Esophagus (tissue), 2 donors: ENCODE results near the gene RPS14. TPM values are rescaled to one million over a fixed set of nuclear protein-coding genes. Genes with fewer than 3 reads are reported as not detected.
"Not testable (repeated sequence)": the region's sequence is repeated elsewhere in the genome, so short reads cannot be mapped to it uniquely, and the experiment has no call there.

Experiments
- H3K27ac ChIP-seq, 2 donors: one replicate each; pipeline ENCODE4 v1.5.1; 2013; ENCODE audit warnings: low read depth in 2 of 2, mild to moderate bottlenecking in 2 of 2, inconsistent platforms in 1 of 2, low read length in 1 of 2, moderate library complexity in 1 of 2
- H3K27me3 ChIP-seq, 2 donors: one replicate each; pipeline ENCODE4 v1.6.1; 2013; ENCODE audit warnings: low read length in 2 of 2, control low read depth in 1 of 2, mild to moderate bottlenecking in 1 of 2; ENCODE audit not compliant: insufficient read depth in 2 of 2, control insufficient read depth in 1 of 2
- H3K36me3 ChIP-seq, 2 donors: one replicate each; pipeline ENCODE4 v1.6.1; 2013; ENCODE audit warnings: low read length in 1 of 2; ENCODE audit not compliant: control insufficient read depth in 2 of 2, insufficient read depth in 2 of 2
- H3K4me1 ChIP-seq, 2 donors: one replicate each; pipeline ENCODE4 v1.6.1; 2013; ENCODE audit warnings: low read length in 1 of 2; ENCODE audit not compliant: control insufficient read depth in 2 of 2, insufficient read depth in 2 of 2
- H3K4me3 ChIP-seq, 2 donors: one replicate each; pipeline ENCODE4 v1.5.1; 2013; ENCODE audit warnings: low read length in 2 of 2, mild to moderate bottlenecking in 2 of 2, low read depth in 1 of 2, moderate library complexity in 1 of 2
- H3K9me3 ChIP-seq, 2 donors: one replicate each; pipeline ENCODE4 v1.6.1; 2013; ENCODE audit warnings: mild to moderate bottlenecking in 2 of 2, low read depth in 1 of 2, low read length in 1 of 2, moderate library complexity in 1 of 2; ENCODE audit not compliant: control insufficient read depth in 2 of 2, insufficient read depth in 1 of 2
- WGBS, 2 donors: extraction: QIAGEN DNeasy Blood & Tissue Kit; methylation state at CpG; one replicate each; pipeline ENCODE4 v1.1.7; 2013; 5-methylcytosine and 5-hydroxymethylcytosine counted together
- polyA plus RNA-seq, 2 donors: library from polyadenylated mRNA; stranded (reverse); fragments of 200-250 nt; gene quantifications; one replicate each; pipeline ENCODE4 v1.2.3, GENCODE V29; 2013
- donor health status: healthy with polysubstance abuse.
- donor health status: Bipolar disorder and iron deficiency.

RPS14 gene
- polyA plus RNA-seq, 2 donors: 2,283 to 4,187 TPM

DNA sequence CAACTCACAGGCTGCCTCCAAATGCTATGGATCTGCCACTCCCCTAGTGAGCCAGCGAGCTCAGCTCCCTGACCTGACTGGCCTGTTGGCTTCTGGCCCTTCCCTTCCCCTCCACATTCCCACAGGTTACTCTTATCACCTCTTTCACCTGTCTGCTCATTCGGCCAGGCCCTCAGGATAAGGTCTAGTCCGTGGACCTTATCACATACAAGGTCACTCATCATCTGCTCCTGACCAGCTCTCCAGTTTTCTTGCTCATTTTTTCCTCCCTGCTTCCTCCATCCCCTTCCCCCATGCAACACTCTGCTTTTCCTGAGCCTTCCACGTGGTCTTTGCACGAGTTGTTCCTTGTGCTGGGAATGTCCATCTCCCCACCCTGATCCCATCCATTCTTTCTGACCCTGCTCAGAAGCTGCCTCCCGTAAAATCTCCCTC, 32.5 kb upstream of the RPS14 start:
- H3K27ac ChIP-seq: peak overlapping the region in 1 of 2 donors; percentile 67
- H3K27me3 ChIP-seq: no peaks in the 10 kb centered on the region
- WGBS, 2 donors: 53 to 54% methylated on average over 6 of the region's 6 CpGs

DNA sequence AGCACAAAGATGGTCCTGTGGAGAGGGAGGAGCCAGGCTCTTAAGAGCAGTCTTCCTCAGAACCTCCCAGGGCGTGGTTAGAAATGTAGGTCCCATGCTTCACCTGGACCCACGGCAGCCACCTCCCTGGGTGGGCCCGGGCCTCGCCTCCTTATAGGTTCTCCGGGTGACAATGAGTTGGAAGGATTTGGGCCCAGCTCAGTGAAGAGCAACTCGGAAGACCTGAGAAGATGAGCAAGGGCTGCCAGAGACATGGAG, 32.1 kb upstream of the RPS14 start:
- peak overlapping the region in 1 of 2 donors; percentile 67 for H3K27ac ChIP-seq
- 73 to 78% methylated on average over 6 of the region's 6 CpGs for WGBS, 2 donors
- H3K4me1 ChIP-seq: peaks cover 4 to 10% of the 10 kb centered on the region in 2 donors
- no peaks in the 10 kb centered on the region for H3K27me3 ChIP-seq
- no peaks in the 10 kb centered on the region for H3K36me3 ChIP-seq
- H3K4me3 ChIP-seq: no peak overlapping the region
- H3K9me3 ChIP-seq: no peaks in the 10 kb centered on the region

More for the DNA sequence above, 32.5 kb upstream of the RPS14 start:
- Histone ChIP-seq H3K4me1 (peaks cover 4 to 10% of the 10 kb centered on the region in 2 donors), H3K4me3 (no peak overlapping the region), H3K9me3 (no peaks in the 10 kb centered on the region), H3K36me3 (no peaks in the 10 kb centered on the region)

DNA sequence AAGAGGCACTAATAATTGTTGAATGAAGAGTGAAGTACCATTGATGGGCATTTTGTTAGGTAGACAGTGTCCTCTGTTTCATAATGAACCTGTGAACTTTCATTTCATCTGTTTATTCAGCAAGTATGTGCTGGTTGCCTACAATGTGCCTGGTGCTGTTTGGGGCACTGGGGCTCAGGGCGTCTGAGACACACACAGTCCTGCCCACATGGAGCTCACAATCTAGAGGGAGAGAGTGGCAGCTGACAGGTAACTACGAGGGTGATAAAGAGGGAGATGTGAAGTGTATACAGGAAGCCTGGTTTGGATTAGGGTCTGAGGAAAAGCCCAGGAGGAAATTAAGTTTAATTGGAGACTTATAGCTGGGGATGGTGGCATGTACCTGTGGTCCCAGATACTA, 29.9 kb upstream of the RPS14 start:
- no peaks in the 10 kb centered on the region for H3K36me3 ChIP-seq
- no peaks in the 10 kb centered on the region for H3K27me3 ChIP-seq
- WGBS, 2 donors: 64 to 73% methylated on average over 2 of the region's 2 CpGs
- H3K27ac ChIP-seq: no peak overlapping the region
- no peak overlapping the region for H3K4me3 ChIP-seq
- no peaks in the 10 kb centered on the region for H3K9me3 ChIP-seq
- peaks cover 4 to 7% of the 10 kb centered on the region in 2 donors for H3K4me1 ChIP-seq

DNA sequence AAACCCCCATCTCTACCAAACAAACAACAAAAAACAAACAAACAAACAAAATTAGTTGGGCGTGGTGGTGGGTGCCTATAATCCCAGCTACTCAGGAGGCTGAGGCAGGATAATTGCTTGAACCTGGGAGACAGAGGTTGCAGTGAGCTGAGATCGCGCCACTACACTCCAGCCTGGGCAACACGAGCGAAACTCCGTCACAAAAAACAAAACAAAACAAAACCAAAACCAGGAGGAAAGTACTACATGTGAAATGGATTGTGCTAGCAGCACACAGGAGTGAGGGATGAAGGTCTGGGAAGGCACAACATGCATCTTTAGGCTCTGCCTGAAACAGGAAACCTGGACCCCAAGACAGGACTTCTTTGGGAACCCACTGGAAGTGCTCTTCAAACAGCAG, 27.0 kb upstream of the RPS14 start:
- not testable (repeated sequence) for H3K36me3 ChIP-seq, H3K27me3 ChIP-seq, H3K4me1 ChIP-seq, H3K4me3 ChIP-seq, H3K27ac ChIP-seq, H3K9me3 ChIP-seq
- WGBS, 2 donors: 84 to 86% methylated on average over 6 of the region's 6 CpGs

DNA sequence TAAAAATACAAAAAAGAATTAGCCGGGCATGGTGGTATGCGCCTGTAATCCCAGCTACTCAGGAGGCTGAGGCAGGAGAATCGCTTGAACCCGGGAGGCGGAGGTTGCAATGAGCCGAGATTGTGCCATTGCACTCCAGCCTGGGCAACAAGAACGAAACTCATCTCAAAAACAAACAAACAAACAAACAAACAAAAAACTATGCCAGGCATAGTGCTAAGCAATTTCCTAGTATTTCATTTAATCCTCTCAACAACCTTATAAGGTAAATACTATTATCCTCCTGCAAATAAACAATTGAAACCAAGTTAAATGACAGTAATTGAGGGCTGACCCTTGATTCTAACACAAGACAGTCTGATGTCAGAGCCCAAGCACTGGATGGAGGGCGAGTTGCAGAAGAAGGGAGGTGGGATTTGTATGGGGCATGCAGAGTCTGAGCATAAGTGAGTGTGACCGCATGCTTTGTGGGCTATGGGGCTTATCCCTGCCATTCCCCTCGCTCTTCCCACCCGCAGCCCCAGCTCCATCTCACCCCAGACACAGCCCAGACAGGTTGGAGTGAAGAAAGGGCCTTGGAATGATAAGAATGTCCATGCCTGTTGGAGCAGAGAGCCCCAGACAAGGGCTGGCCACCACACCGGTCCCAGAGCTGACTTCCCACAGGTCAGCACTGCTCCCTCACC, 24.3 kb upstream of the RPS14 start:
- H3K36me3 ChIP-seq: no peaks in the 10 kb centered on the region
- 83 to 85% methylated on average over 12 of the region's 12 CpGs for WGBS, 2 donors
- no peaks in the 10 kb centered on the region for H3K9me3 ChIP-seq
- no peaks in the 10 kb centered on the region for H3K27me3 ChIP-seq
- H3K4me3 ChIP-seq: no peak overlapping the region
- H3K4me1 ChIP-seq: peaks cover 0 to 7% of the 10 kb centered on the region in 2 donors
- H3K27ac ChIP-seq: no peak overlapping the region

DNA sequence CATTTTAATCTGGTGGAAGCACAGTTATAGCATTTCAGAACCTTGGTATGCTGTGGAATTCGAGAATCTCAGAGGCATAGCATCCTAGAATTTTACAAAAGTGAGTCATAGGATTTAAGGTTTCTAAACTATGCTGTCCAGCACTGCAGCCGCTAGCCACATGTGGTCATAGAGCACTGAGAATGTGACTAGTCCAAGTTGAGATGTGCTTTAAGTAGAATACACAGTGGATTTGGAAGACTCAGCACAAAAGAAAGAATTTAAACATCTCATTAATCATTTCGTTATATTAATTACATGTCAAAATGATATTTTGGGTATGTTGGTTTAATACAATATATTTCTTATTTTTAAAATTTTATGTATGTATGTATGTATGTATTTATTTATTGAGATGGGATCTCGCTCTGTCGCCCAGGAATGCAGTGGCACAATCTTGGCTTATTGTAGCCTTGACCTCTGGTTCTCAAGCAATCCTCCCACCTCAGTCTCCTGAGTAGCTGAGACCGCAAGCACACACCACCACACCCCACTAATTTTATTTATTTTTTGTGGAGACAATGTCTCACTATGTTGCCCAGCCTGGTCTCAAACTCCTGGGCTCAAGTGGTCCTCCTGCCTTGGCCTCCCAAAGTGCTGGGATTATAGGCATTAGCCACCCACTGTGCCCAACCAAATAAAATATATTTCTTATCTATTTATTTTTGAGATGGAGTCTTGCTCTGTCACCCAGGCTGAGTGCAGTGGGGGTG, 20.4 kb upstream of the RPS14 start:
- Histone ChIP-seq H3K27me3 (no peaks in the 10 kb centered on the region), H3K4me3 (no peak overlapping the region), H3K27ac (no peak overlapping the region), H3K4me1 (peaks cover 0 to 7% of the 10 kb centered on the region in 2 donors), H3K9me3 (no peaks in the 10 kb centered on the region), H3K36me3 (no peaks in the 10 kb centered on the region)
- WGBS, 2 donors: 70 to 76% methylated on average over 6 of the region's 6 CpGs

DNA sequence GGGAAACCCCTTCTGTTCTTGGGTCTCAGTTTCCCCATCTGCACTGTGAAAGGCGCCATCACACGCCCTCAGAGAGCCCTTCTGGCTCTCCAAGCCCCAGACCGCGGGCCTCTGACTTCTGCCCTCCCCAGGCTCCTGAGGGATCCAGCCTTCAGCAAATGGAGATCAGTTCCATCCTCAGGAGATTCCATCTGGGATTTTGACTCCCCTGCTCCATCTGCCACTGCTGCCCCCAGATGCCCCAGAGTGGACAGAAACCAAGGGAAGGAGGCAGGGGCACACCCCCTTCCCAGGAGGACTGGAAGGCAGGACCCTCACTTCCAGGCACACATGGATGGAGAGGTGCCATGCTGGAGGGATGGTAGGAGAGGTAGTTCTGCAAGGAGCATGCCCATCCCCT, 18.7 kb upstream of the RPS14 start:
- Histone ChIP-seq H3K36me3 (no peaks in the 10 kb centered on the region), H3K4me3 (no peak overlapping the region), H3K9me3 (no peaks in the 10 kb centered on the region), H3K27ac (no peak overlapping the region), H3K4me1 (peaks cover 0 to 7% of the 10 kb centered on the region in 2 donors), H3K27me3 (no peaks in the 10 kb centered on the region)
- 90 to 92% methylated on average over 4 of the region's 4 CpGs for WGBS, 2 donors

DNA sequence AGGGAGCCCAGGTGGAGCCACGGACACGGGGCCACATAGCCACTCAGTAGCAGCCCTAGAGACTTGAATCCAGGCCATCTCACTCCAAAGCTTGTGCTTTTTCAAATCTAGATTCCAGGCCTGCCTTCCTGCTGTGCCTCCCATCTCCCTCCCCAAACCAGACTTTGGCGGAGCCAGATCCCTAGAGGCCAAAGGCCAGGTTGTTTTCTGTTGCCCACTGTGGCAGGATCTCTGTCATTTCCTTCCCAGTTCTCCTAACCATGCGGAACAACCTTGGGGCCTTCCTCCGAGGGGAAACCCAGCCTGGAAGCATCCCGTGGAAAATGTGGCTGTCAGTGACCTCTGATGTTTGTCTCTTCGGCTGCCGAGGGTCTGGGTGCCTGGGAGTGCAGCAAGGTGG, 16.4 kb upstream of the RPS14 start:
- Histone ChIP-seq H3K4me3 (no peak overlapping the region), H3K4me1 (no peaks in the 10 kb centered on the region), H3K36me3 (no peaks in the 10 kb centered on the region), H3K9me3 (no peaks in the 10 kb centered on the region), H3K27me3 (no peaks in the 10 kb centered on the region), H3K27ac (peak overlapping the region in 1 of 2 donors; percentile 26)
- WGBS, 2 donors: 74 to 76% methylated on average over 8 of the region's 8 CpGs

DNA sequence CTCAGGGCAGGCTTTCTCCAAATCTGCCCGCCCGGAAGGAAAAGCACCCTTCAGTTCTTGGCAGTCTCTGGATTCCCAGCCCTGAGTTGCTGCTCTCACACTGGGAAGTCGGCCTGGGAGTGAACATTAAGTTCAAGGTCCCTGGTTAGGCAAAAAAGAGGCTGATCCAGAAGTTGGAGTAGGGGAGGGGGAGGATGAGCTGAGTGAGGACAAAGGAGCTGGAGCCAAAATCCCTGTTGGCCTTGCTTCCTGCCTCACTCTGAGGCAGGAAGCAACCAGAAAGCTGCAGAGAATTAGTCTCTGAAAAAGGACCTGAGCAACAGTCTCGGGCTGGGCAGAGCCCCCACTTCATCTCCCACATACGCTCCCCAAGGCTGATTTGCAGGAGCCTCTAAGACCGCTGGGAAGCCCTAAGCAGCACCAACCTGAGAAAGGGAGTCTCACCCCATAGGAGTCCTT, 15.0 kb upstream of the RPS14 start:
- H3K4me3 ChIP-seq: no peak overlapping the region
- H3K4me1 ChIP-seq: no peaks in the 10 kb centered on the region
- no peaks in the 10 kb centered on the region for H3K9me3 ChIP-seq
- H3K27me3 ChIP-seq: no peaks in the 10 kb centered on the region
- 58 to 62% methylated on average over 6 of the region's 6 CpGs for WGBS, 2 donors
- H3K27ac ChIP-seq: peak overlapping the region in 1 of 2 donors; percentile 34
- H3K36me3 ChIP-seq: no peaks in the 10 kb centered on the region

DNA sequence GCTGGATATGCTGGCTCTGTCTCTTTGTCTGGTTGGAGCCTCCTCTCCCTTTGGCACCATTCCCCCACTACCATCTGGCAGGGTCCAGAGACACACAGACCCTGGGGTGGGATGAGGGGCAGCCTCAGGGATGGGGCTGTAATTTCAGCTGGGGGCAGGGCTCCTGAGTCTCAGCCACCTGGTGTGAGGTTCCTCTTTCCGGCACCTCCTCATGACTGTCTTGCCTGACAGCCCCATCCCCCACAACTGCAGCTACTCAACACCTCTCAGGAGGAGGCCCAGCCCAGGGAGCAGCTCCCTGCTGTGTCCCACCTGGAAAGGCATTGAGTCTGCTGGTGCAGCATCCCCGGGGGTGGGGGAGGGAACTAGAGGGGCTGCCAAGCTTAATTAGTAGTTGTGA, 11.7 kb upstream of the RPS14 start:
- no peaks in the 10 kb centered on the region for H3K36me3 ChIP-seq
- no peak overlapping the region for H3K4me3 ChIP-seq
- no peaks in the 10 kb centered on the region for H3K9me3 ChIP-seq
- no peak overlapping the region for H3K27ac ChIP-seq
- 60 to 69% methylated on average over 2 of the region's 2 CpGs for WGBS, 2 donors
- H3K27me3 ChIP-seq: no peaks in the 10 kb centered on the region
- no peaks in the 10 kb centered on the region for H3K4me1 ChIP-seq
